Peyer's patch (tissue), 4 donors: ENCODE results near the gene KDM1B. TPM values are rescaled to one million over a fixed set of nuclear protein-coding genes. Genes with fewer than 3 reads are reported as not detected.

Experiments
- DNase-seq, 3 donors: peaks; one replicate each; pipeline ENCODE4 v3.0.0-alpha.2; 2017 to 2019
- H3K27ac ChIP-seq, 4 donors: fragments of 200-600 bp; sonication (generic); one replicate each; pipeline ENCODE4 v1.5.1; 2016 to 2019
- H3K27me3 ChIP-seq, 2 donors: fragments of 200-600 bp; sonication (generic); one replicate each; pipeline ENCODE4 v1.5.1; 2019
- H3K36me3 ChIP-seq, 3 donors: fragments of 200-600 bp; sonication (generic); one replicate each; pipeline ENCODE4 v1.5.1; 2016 to 2019
- H3K4me1 ChIP-seq, 4 donors: fragments of 200-600 bp; sonication (generic); one replicate each; pipeline ENCODE4 v1.5.1; 2016 to 2019
- H3K4me3 ChIP-seq, 4 donors: fragments of 200-600 bp; sonication (generic); 1 replicate in 3 of 4; 2 replicates in 1 of 4; pipeline ENCODE4 v1.5.1; 2016 to 2019; ENCODE audit warnings: mild to moderate bottlenecking in 1 of 4
- H3K9me3 ChIP-seq, 4 donors: fragments of 200-600 bp; sonication (generic); one replicate each; pipeline ENCODE4 v1.5.1; 2016 to 2019; ENCODE audit warnings: mild to moderate bottlenecking in 1 of 4
- POLR2A ChIP-seq, 2 donors: fragments of 450-650 bp; IDR thresholded peaks; one replicate each; pipeline ENCODE4 v1.5.1; 2017; ENCODE audit warnings: antibody characterized with exemption in 2 of 2, mild to moderate bottlenecking in 2 of 2, moderate library complexity in 2 of 2
- small RNA-seq, 2 donors: library from RNA; depleted of rRNA; stranded (forward); fragments of <200 nt; gene quantifications; one replicate each; pipeline ENCODE3, GENCODE V24; 2016
- total RNA-seq, 4 donors: library from RNA; depleted of rRNA; stranded (reverse); fragments of >200 nt; gene quantifications; one replicate each; pipeline ENCODE4 v1.1.0, GENCODE V29; 2016
- TF ChIP-seq, protein P1 (sequence below), 6 experiments: fragments of 450-650 bp in 4 of 6; fragments of 200-600 bp in 2 of 6; sonication (generic) in 1 of 6; IDR thresholded peaks; one replicate each; pipeline ENCODE4 v1.5.1; 2017 to 2019; ENCODE audit warnings: antibody characterized with exemption in 6 of 6, mild to moderate bottlenecking in 3 of 6, moderate library complexity in 1 of 6

The KDM1B gene
- total RNA-seq, 4 donors from 2014 or later, result 15.1 to 22.1 (median 19.1) TPM

DNA sequence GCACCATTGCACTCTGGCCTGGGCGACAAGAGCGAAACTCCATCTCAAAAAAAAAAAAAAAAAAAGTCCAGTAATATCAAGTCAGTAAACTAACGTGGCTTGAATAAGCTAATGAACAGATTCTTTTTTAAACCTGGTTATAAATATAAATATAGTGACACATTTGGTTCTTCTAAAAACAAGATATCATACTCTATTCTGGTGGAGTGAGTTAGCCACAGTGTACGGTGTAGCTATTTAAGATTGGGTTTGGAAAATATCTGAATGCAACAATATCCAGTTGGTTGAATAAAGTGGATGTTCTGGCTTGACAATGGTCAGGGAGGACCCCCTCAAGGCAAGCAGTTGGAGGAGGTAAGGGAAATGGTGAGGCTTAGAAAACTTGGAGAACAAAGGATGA lies 115.0 kb downstream of the KDM1B start:
- DNase-seq, result no peak
- Histone ChIP-seq H3K27ac (no peak overlapping the region), H3K9me3 (no peaks in the 10 kb centered on the region), H3K27me3 (no peaks in the 10 kb centered on the region), H3K4me1 (peaks cover 0 to 4% (median under 1%) of the 10 kb centered on the region in 4 donors), H3K4me3 (no peak overlapping the region), H3K36me3 (no peaks in the 10 kb centered on the region)
- TF ChIP-seq, protein P1, sequence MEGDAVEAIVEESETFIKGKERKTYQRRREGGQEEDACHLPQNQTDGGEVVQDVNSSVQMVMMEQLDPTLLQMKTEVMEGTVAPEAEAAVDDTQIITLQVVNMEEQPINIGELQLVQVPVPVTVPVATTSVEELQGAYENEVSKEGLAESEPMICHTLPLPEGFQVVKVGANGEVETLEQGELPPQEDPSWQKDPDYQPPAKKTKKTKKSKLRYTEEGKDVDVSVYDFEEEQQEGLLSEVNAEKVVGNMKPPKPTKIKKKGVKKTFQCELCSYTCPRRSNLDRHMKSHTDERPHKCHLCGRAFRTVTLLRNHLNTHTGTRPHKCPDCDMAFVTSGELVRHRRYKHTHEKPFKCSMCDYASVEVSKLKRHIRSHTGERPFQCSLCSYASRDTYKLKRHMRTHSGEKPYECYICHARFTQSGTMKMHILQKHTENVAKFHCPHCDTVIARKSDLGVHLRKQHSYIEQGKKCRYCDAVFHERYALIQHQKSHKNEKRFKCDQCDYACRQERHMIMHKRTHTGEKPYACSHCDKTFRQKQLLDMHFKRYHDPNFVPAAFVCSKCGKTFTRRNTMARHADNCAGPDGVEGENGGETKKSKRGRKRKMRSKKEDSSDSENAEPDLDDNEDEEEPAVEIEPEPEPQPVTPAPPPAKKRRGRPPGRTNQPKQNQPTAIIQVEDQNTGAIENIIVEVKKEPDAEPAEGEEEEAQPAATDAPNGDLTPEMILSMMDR (IDR thresholded peaks at IDR 0.05), result no peak
- TF ChIP-seq POLR2A (IDR thresholded peaks at IDR 0.05), result no peak

Small RNA genes lying within 50 kb of the gene (small RNA-seq; reads per million reads assigned to genes)
- 0 reads per million in 2 donors for gene RF00019

Other genes starting within 250 kb of the KDM1B start
- 10 to 100 TPM; 39.6 to 51.6 (median 43.2) TPM for gene KIF13A, start 167.8 kb upstream of the KDM1B start, total RNA-seq
- gene NHLRC1, start 32.7 kb upstream of the KDM1B start, total RNA-seq, result 1 to 10 TPM; 1.7 to 4.9 (median 3.3) TPM
- gene TPMT, start 345 bp upstream of the KDM1B start, total RNA-seq, result 10 to 100 TPM; 16.3 to 50.8 (median 26.4) TPM
- gene DEK, start 109.1 kb downstream of the KDM1B start, total RNA-seq, result 100 to 1,000 TPM in 3 of 4 donors, 10 to 100 TPM in 1; 93.1 to 140 (median 127) TPM
- gene RNF144B, start 231.9 kb downstream of the KDM1B start, total RNA-seq, result 10 to 100 TPM in 1 of 4 donors, 1 to 10 TPM in 3; 1.4 to 14.9 (median 2.4) TPM